NCI-H526 treated with DMSO at 0.1 percent for 48 hours (cell line): Measurements from ENCODE around the gene GOLT1A.

Experiments used
- DNase-seq: peaks from one replicate; lab custom pipeline; 2025; lab: John Stamatoyannopoulos, UW

Gene GOLT1A

GRCh38 chr1:204217648-204218000 is 3.8 kb upstream of the GOLT1A start:
- DNase-seq = no peak

- DNase-seq = no peak
Measured at GRCh38 chr1:204216880-204217647, 3.3 kb upstream of the GOLT1A start.

- DNase-seq = no peak
Measured at GRCh38 chr1:204216236-204216635, 2.4 kb upstream of the GOLT1A start.

GRCh38 chr1:204212715-204213114 is 1.1 kb downstream of the GOLT1A start:
- no peak for DNase-seq

GRCh38 chr1:204211046-204211445 is 2.7 kb downstream of the GOLT1A start:
- no peak for DNase-seq

- no peak for DNase-seq
Measured at GRCh38 chr1:204207136-204207616, 6.6 kb downstream of the GOLT1A start.

GRCh38 chr1:204206121-204206520 is 7.7 kb downstream of the GOLT1A start:
- DNase-seq = no peak

- DNase-seq = no peak
Measured at GRCh38 chr1:204205486-204205885, 8.3 kb downstream of the GOLT1A start.

- no peak for DNase-seq
Measured at GRCh38 chr1:204204944-204205343, 8.8 kb downstream of the GOLT1A start.

GRCh38 chr1:204203206-204203767 is 10.5 kb downstream of the GOLT1A start:
- no peak for DNase-seq

GRCh38 chr1:204202481-204202880 is 11.3 kb downstream of the GOLT1A start:
- DNase-seq = no peak

- DNase-seq = no peak
Measured at GRCh38 chr1:204201348-204202040, 12.3 kb downstream of the GOLT1A start.

GRCh38 chr1:204199579-204199978 is 14.2 kb downstream of the GOLT1A start:
- DNase-seq = no peak

GRCh38 chr1:204198348-204199340 is 15.1 kb downstream of the GOLT1A start:
- DNase-seq = no peak

GRCh38 chr1:204197068-204197467 is 16.7 kb downstream of the GOLT1A start:
- no peak for DNase-seq

GRCh38 chr1:204196068-204196795 is 17.6 kb downstream of the GOLT1A start, which contains the start of gene KISS1:
TSS of gene KISS1 (minus strand) at chr1:204196491. CDS start at chr1:204192876, 3,615 bp downstream.
- DNase-seq = no peak

- no peak for DNase-seq
Measured at GRCh38 chr1:204194771-204195170, 19.0 kb downstream of the GOLT1A start.

- no peak for DNase-seq
Measured at GRCh38 chr1:204194080-204194479, 19.7 kb downstream of the GOLT1A start.

GRCh38 chr1:204192589-204193352 is 21.0 kb downstream of the GOLT1A start:
- no peak for DNase-seq

- DNase-seq = no peak
Measured at GRCh38 chr1:204192046-204192445, 21.7 kb downstream of the GOLT1A start.
